Stimulated activated CD8-positive, alpha-beta memory T cell treated with anti-CD3 and anti-CD28 coated beads, Interleukin-4, amount 100 ng/mL, for 48 hours (primary cell): ENCODE results near the gene TBC1D10A.
"Not testable (repeated sequence)": the region's sequence is repeated elsewhere in the genome, so short reads cannot be mapped to it uniquely, and the experiment has no call there.

Experiments used
- DNase-seq: peaks from one replicate; pipeline ENCODE4 v3.0.0-alpha.2; 2020

Gene TBC1D10A

DNA sequence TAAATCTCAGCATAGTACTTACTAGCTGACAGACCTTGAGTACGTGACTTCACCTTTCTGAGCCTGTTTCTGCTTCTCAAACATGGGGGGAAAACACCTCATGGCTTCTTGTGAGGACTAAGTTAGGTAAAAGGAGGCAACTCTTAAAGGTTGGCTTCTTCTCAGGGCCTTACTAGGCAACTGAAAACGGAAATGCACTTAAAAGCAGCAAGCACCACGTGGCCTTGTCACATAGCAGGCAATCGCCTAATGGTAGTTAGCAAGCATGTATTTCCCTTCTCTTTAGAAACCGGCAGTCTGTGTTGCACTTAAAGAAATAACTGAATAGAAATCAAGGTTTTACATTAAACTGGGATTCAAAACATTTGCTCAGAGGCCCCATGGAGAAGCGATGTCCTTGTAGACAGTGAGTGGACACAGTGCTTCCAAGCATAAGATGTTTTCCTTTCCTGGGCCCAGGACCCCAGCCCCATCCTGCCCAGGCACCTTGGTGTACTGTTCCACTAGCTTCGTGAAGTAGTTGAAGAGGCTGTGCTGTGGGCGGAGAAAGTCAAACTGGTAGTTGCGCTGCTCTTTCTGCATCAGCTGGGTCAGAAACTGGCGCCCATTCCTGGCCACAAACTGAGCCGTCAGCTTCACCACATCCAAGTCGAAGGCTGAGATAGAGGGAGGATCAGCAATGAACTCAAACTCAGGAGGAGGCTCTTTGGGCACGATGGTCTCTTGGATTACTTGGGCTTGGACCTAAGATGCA lies 17.9 kb upstream of the TBC1D10A start:
- DNase-seq = peak; percentile 67

DNA sequence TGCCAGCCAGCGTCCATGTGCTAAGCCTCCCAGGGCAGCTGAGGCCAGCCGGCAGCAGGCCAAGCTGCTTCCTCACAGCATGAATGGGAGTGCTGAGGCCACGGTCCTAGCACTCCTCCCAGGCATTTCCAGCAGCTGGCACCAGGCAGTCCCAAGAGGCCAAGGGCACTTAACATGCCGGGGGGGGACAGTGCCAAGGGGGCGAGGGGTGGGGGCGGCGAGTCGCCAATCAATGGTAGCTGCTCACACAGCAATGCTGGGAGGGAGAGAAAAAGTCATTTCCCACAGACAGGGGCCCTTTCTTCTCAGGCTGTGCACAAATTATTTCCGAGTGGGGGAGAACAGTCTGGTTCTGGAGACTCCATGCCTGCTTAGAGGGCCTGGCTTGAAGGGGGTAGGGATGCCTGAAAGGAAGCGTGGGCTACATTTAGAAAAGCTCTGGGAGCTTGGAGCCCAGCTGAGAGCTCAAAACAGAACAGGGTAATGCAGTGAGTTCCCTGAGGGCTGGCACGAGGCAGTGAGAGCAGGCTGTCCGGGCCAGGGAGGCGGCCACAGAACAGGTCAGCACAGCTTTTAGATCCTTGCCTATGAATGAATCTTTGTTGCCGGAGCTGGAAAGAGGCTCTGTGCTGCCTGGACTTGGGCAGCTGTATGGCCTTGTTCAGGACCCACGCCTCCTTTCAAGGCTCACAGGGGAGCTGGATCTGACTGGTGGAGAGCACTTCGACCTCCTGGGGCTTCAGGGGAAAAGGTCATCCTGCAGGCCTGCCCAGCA lies 14.4 kb upstream of the TBC1D10A start:
- no peak for DNase-seq

GRCh38 chr22:30338802-30339201 lies 12.1 kb upstream of the TBC1D10A start:
- no peak for DNase-seq

- not testable (repeated sequence) for DNase-seq
Measured at GRCh38 chr22:30338341-30338740, 11.6 kb upstream of the TBC1D10A start.

DNA sequence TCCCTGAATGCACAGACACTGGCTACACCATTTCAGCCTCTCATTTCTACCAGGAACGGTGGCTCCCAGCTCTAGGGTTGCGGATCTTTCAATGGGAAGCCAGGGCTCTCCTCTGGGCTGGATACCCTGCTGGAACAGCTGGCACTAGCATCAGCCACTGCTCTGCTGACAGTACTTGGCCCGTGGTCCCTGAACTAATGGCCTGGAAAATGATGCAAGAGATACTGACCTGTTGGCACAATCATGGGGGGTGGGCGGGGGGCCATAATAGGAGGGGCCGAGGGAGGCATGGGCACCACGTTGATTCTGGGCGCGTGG lies 10.7 kb upstream of the TBC1D10A start:
- no peak for DNase-seq

DNA sequence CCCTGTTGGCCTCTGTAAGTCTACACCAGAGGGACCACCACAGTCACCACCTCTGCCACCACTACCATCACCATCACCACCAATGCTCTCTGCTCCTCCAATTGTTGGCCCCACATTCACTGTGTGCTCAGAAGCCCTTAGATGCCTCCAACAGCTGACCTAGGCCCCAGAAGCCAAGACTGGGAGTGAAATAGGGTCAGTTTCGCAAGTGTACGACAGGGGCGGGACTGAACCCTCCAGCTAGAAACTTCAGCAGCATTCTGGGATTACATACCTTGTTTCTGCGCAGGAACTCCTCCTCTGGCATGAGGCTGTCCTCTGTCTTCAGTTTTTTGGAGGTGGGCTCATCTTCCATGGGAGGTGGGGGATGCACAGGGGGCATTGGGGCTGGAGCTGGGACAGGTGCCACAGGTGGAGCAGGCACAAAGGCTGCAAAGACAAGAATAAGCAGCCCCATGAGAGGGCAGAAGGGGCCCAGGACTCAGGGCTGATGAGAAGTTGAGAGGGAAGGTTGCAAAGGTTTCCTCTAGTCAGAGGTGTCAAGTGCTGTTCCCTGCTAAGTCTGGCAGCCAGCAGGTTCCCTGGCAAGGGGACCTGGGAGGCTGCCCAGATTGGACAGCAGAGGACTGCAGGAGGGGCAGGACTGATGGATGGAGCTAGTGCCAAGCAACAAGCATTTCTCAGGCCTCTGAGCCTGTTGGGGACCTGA lies 10.2 kb upstream of the TBC1D10A start:
- no peak for DNase-seq

GRCh38 chr22:30335236-30335635 lies 8.5 kb upstream of the TBC1D10A start:
- no peak for DNase-seq

DNA sequence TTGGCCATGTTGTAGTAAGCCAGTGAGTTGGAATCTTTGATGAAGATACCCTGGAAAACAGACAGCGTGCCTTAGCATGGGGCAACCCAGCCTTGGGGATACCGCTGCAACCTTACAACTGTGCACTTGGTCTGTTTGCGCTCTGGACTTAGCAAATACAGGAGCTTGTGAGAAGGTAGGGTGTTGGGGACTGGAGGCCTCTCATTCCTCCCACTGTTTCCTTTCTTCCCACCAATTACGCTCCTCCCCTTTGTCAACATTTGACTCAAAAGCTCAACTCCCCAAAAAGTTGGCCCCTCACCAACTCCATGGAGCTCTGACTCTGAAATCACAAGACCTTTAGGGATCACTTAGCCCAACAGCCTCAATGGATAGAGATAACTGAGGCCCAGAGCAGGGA lies 7.9 kb upstream of the TBC1D10A start:
- DNase-seq = no peak

DNA sequence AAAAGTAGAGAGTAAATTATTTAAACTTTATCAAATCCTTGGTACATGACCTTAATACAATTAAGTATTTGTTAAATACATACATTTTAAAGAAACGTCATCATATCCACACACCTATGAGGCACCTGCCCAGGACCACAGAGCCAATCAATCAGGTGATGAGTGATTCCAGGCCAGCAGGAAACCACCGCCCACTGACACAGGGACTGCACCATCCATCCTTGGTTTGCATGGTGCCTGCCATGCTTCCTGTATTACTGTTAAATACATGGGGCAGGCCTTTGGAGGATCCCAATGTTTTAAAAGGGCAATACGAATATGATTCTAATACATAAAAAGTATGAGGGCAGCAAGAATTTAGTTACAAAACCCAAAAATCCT lies 7.0 kb upstream of the TBC1D10A start:
- DNase-seq = no peak

DNA sequence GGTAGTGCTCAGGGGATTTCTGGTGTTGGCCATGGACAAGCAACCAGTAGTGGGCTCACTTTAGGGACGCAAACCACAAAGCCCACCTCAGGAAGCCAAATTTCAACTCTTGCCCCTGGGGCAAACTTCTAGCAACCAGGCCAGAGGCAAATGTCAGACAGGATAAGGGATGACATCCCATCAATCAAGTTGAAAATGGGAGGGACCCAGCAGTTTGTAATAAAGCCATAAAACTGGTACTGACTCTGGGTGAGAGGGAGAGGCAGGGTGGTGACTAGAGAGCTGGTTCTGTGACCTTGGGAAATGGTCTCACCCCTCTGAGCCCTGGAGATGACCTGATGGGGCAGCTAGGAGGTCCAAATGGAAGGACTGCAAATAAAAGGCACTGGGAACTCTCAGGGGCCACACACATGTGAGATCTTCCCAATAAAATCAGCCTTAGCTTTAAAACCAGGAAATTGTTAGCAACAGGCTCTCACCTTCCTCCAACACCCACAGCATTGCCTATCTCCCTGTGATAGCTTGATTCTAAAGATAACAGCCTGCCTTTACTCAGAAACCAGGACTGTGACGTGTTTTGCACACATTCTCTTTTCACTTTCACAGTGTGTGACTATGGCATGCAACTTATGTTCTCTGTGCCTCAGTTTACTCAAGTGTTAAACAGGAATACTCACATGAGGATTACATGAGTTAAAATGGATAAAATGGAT lies 6.4 kb upstream of the TBC1D10A start:
- no peak for DNase-seq

GRCh38 chr22:30332551-30332950 lies 5.8 kb upstream of the TBC1D10A start:
- no peak for DNase-seq

GRCh38 chr22:30328466-30329049 lies 1.8 kb upstream of the TBC1D10A start:
- no peak for DNase-seq

GRCh38 chr22:30327864-30328345 lies 1.2 kb upstream of the TBC1D10A start:
- DNase-seq = no peak

GRCh38 chr22:30326255-30326705 lies 461 bp downstream of the TBC1D10A start:
- DNase-seq = no peak

GRCh38 chr22:30325724-30326254 lies 952 bp downstream of the TBC1D10A start:
- DNase-seq = no peak

DNA sequence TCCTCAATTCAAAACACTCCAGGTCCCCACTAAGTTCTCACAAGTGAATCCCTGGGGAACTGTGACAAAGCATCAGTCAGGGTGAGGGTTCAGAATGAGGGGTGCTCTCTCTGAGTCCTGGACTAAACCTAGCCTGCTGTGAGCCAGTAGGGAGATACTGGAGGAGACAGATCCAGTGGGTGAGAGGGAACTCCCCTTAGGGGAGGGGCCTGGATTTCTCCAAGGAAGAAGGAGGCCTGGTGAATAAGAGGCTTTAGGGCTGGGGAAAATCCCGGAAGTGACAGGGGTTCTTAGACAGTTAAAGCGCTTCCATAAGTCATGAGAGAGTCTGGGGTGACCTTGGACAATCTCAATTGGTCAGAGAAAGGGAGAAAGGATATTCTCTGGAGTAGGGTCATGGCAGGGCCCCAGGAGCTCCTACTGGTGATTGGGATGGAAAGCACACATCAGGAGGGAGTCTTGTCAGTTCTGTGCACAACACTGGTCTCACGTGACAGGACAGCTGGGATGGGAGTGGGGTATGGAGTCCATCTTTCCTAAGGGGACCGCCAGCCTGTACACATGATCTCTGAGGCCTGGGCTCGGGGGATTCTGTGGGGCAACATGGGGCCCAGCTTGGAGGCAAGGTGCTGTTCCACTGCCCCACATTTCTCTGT lies 1.5 kb downstream of the TBC1D10A start:
- no peak for DNase-seq

GRCh38 chr22:30324014-30324730 lies 2.6 kb downstream of the TBC1D10A start:
- no peak for DNase-seq

GRCh38 chr22:30323246-30323645 lies 3.5 kb downstream of the TBC1D10A start:
- no peak for DNase-seq

- no peak for DNase-seq
Measured at GRCh38 chr22:30321461-30321860, 5.3 kb downstream of the TBC1D10A start.

DNA sequence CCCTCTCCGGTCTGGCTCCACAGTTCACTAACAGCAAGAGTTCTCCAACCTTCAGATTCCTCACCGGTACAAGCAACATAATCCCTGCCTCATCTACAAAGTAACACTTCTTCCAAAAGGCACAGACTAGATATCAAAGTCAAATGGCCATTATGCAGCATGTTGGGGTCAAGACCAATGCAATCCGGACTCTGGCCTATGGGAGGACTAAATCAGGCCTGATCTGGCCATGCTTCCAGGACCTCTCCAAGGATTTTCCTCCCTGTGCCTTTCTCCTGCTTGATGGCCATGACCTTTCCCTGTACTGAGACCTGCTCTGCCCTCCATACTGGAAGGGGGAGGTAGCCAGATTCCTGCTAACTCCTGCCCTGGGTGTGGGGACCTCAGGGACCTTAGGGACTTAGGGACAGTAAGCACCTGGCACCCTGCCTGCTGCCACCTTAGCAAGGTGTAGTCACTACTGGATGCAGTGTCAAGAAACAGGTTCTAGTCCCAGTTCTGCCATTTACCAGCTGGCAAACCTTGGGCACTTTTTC lies 6.7 kb downstream of the TBC1D10A start:
- no peak for DNase-seq
